ENCODE measurements around the gene PCDH9. TPM values are rescaled to one million over a fixed set of nuclear protein-coding genes. Genes with fewer than 3 reads are reported as not detected.

PCDH9 gene
- total RNA-seq, 1 donor from 2014 or later = 0.21 TPM

- no peak for DNase-seq (ENCODE audit: low spot score)
- no peak overlapping the region for H3K27ac Mint-ChIP-seq
- H3K36me3 Mint-ChIP-seq (ENCODE audit: low read depth) = no peaks in the 10 kb centered on the region
- H3K27me3 Mint-ChIP-seq (ENCODE audit: insufficient read depth) = no peaks in the 10 kb centered on the region
- no peak overlapping the region for H3K4me3 Mint-ChIP-seq
- no peaks in the 10 kb centered on the region for H3K9me3 Mint-ChIP-seq
- H3K4me1 Mint-ChIP-seq (ENCODE audit: low read depth) = no peaks in the 10 kb centered on the region
- intact Hi-C loops (cut with micrococcal nuclease) = no loop called here
These were observed 760.4 kb downstream of the PCDH9 start for GRCh38 chr13:66469745-66470144.

- no peaks in the 10 kb centered on the region for H3K27me3 Mint-ChIP-seq (ENCODE audit: insufficient read depth)
- DNase-seq (ENCODE audit: low spot score) = no peak
- intact Hi-C loops (cut with micrococcal nuclease) = no loop called here
- no peaks in the 10 kb centered on the region for H3K4me1 Mint-ChIP-seq (ENCODE audit: low read depth)
- H3K27ac Mint-ChIP-seq = no peak overlapping the region
- H3K36me3 Mint-ChIP-seq (ENCODE audit: low read depth) = no peaks in the 10 kb centered on the region
- H3K9me3 Mint-ChIP-seq = no peaks in the 10 kb centered on the region
- H3K4me3 Mint-ChIP-seq = no peak overlapping the region
These were observed 761.5 kb downstream of the PCDH9 start for GRCh38 chr13:66468656-66469055.

- no peak overlapping the region for H3K27ac Mint-ChIP-seq
- H3K27me3 Mint-ChIP-seq (ENCODE audit: insufficient read depth) = no peaks in the 10 kb centered on the region
- no peak for DNase-seq (ENCODE audit: low spot score)
- no peak overlapping the region for H3K4me3 Mint-ChIP-seq
- intact Hi-C loops (cut with micrococcal nuclease) = no loop called here
- H3K9me3 Mint-ChIP-seq = no peaks in the 10 kb centered on the region
- H3K4me1 Mint-ChIP-seq (ENCODE audit: low read depth) = no peaks in the 10 kb centered on the region
- H3K36me3 Mint-ChIP-seq (ENCODE audit: low read depth) = no peaks in the 10 kb centered on the region
These were observed 767.9 kb downstream of the PCDH9 start for GRCh38 chr13:66462187-66462586.

DNA sequence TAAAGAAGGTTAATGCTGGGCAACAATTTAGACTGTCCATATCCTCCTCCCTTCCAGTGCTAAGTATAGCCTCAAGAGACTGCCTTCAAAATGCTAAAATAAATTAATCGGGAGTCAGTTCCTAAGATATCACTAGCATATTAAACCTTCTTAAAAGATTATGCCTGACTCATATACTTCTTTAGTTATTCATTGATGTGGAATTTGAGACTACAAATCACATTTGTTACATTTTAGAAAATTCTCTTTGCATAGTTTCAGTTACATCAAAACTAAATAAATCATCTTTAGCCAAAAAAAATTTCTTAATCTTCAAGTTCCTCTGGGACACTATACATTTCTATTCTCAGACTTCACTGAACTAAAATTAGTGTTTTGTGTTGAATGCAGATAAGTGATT, 769.1 kb downstream of the PCDH9 start:
- intact Hi-C loops (cut with micrococcal nuclease) = no loop called here

DNA sequence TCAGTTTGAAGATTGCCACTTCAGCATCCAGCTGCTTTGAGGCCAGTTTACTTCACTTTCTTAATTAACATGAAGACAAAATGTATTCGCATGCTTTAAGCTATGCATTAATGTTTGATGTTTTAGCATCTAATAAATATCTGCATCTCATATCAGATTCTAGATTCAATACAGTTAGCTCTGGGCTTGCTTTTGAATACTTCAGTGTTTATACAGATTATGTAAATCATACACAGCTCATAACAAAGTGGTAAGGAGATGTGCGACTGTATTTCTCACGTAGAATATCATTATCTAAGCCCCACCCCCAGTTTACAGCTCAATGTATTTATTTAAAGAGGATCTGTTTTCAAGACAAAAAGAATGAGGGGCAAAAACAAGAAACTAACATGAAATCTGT, 770.5 kb downstream of the PCDH9 start:
- DNase-seq (ENCODE audit: low spot score) = no peak
- Mint-ChIP-seq H3K9me3 (no peaks in the 10 kb centered on the region), H3K27ac (no peak overlapping the region), H3K36me3 (ENCODE audit: low read depth) (no peaks in the 10 kb centered on the region), H3K4me1 (ENCODE audit: low read depth) (no peaks in the 10 kb centered on the region), H3K4me3 (no peak overlapping the region), H3K27me3 (ENCODE audit: insufficient read depth) (no peaks in the 10 kb centered on the region)
- intact Hi-C loops (cut with micrococcal nuclease) = no loop called here

More for the DNA sequence above, 769.1 kb downstream of the PCDH9 start:
- Mint-ChIP-seq H3K4me1 (ENCODE audit: low read depth) (no peaks in the 10 kb centered on the region), H3K36me3 (ENCODE audit: low read depth) (no peaks in the 10 kb centered on the region), H3K4me3 (no peak overlapping the region), H3K27ac (no peak overlapping the region), H3K9me3 (no peaks in the 10 kb centered on the region), H3K27me3 (ENCODE audit: insufficient read depth) (no peaks in the 10 kb centered on the region)
- no peak for DNase-seq (ENCODE audit: low spot score)

DNA sequence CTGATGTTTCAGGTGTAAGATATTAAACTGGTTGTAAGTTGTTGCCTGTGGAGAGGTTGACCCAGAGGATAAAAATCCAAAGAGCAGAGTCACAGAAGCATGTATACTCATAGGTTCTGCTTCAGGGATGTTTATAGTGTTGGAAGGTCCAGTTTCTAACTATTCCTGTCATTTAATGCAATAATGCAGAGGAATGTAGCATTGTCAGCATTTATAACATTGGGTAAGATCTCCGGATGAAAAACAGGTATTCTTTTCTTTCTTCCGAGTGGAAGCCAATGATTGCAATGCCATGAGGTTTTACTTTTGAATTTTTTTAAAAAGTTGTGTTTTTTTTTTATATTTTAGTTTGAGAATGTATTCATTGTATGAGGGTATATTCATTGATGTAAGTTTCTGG, 771.0 kb downstream of the PCDH9 start:
- H3K27ac Mint-ChIP-seq = no peak overlapping the region
- no peak for DNase-seq (ENCODE audit: low spot score)
- H3K4me1 Mint-ChIP-seq (ENCODE audit: low read depth) = no peaks in the 10 kb centered on the region
- H3K4me3 Mint-ChIP-seq = no peak overlapping the region
- H3K27me3 Mint-ChIP-seq (ENCODE audit: insufficient read depth) = no peaks in the 10 kb centered on the region
- intact Hi-C loops (cut with micrococcal nuclease) = no loop called here
- H3K9me3 Mint-ChIP-seq = no peaks in the 10 kb centered on the region
- no peaks in the 10 kb centered on the region for H3K36me3 Mint-ChIP-seq (ENCODE audit: low read depth)

DNA sequence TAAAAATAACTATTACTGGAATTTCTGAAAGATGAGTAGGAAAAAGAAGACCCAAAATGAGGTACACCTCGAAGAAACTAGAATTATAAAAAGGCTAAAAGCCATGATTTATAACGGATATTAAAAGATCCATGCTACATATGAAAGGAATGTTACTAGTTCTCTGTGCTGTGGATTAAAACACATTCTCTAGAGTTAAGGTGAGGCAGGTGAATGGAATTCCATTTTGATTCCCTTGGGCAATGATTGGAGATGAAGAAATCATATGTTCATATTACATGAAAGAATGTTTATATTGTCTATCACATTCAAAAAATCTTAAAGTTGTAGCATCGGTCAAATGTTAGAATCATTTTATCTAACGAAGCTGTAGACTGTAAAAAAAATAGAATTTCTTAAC, 783.7 kb downstream of the PCDH9 start:
- DNase-seq (ENCODE audit: low spot score) = no peak
- Mint-ChIP-seq H3K4me3 (no peak overlapping the region), H3K27me3 (ENCODE audit: insufficient read depth) (no peaks in the 10 kb centered on the region), H3K9me3 (peaks cover 3% of the 10 kb centered on the region), H3K36me3 (ENCODE audit: low read depth) (no peaks in the 10 kb centered on the region), H3K27ac (no peak overlapping the region), H3K4me1 (ENCODE audit: low read depth) (no peaks in the 10 kb centered on the region)
- intact Hi-C loops (cut with micrococcal nuclease) = no loop called here

DNA sequence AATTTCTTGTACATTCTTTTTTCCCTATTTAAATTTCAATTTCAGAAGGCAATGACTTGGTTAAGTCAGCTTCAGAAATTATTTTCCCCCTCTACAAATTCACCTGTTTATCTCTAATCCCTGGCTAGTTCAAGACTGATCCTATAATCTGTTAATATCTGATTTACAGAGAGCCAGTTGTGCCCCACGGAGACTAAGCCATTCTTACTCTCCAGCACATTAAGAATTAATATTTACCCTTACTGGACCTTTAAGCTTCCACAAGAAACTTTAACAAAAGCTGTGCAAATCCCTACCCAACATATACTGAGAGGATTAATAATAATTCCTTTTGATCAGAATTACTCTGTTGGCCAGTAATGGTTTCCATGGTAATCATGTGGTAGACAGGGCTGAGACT, 786.2 kb downstream of the PCDH9 start:
- intact Hi-C loops (cut with micrococcal nuclease) = no loop called here
- no peak overlapping the region for H3K4me3 Mint-ChIP-seq
- H3K27ac Mint-ChIP-seq = no peak overlapping the region
- H3K27me3 Mint-ChIP-seq (ENCODE audit: insufficient read depth) = no peaks in the 10 kb centered on the region
- no peaks in the 10 kb centered on the region for H3K36me3 Mint-ChIP-seq (ENCODE audit: low read depth)
- no peaks in the 10 kb centered on the region for H3K4me1 Mint-ChIP-seq (ENCODE audit: low read depth)
- no peak for DNase-seq (ENCODE audit: low spot score)
- H3K9me3 Mint-ChIP-seq = no peaks in the 10 kb centered on the region

DNA sequence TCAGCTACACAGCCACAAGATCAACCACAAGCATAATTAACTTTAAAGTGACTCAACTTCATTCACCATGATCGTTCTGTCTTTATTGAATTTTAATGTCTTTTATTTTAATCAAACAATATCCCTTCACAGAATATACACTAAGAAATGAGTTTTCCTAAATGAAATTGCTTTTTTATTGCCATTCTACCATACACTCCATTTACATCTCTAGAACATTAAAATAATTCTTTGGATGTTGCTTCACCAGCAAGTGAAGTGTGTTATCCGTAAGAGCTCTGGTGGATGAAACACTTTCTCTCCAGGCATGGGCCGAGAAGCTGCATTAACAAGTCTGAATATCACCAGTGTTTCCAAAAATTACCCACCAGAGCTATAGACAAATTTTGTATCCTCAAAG, 789.2 kb downstream of the PCDH9 start:
- no peaks in the 10 kb centered on the region for H3K36me3 Mint-ChIP-seq (ENCODE audit: low read depth)
- no peak overlapping the region for H3K27ac Mint-ChIP-seq
- no peaks in the 10 kb centered on the region for H3K27me3 Mint-ChIP-seq (ENCODE audit: insufficient read depth)
- intact Hi-C loops (cut with micrococcal nuclease) = no loop called here
- no peak overlapping the region for H3K4me3 Mint-ChIP-seq
- no peaks in the 10 kb centered on the region for H3K9me3 Mint-ChIP-seq
- H3K4me1 Mint-ChIP-seq (ENCODE audit: low read depth) = no peaks in the 10 kb centered on the region
- DNase-seq (ENCODE audit: low spot score) = no peak

DNA sequence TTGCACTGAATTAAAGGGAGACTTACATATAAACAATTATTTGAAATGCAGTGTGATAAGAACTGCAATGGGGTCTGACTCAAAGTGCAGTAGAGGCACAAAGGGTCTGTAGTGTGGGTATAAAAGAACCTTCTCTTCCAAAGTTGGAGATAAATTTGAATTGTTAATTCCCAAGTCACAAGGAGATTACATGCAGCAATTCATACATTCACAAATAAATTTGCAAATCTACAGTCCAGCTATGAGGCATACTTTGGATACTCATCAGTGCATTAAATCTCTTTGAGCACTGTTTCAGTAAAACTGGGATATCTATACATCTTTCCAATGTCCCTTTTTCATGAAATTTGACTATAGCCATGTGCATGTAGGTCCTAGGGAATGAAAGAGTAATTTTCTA, 799.4 kb downstream of the PCDH9 start:
- no peak for DNase-seq (ENCODE audit: low spot score)
- H3K27ac Mint-ChIP-seq = no peak overlapping the region
- no peaks in the 10 kb centered on the region for H3K27me3 Mint-ChIP-seq (ENCODE audit: insufficient read depth)
- H3K4me1 Mint-ChIP-seq (ENCODE audit: low read depth) = no peaks in the 10 kb centered on the region
- H3K36me3 Mint-ChIP-seq (ENCODE audit: low read depth) = no peaks in the 10 kb centered on the region
- no peak overlapping the region for H3K4me3 Mint-ChIP-seq
- H3K9me3 Mint-ChIP-seq = no peaks in the 10 kb centered on the region
- intact Hi-C loops (cut with micrococcal nuclease) = no loop called here

DNA sequence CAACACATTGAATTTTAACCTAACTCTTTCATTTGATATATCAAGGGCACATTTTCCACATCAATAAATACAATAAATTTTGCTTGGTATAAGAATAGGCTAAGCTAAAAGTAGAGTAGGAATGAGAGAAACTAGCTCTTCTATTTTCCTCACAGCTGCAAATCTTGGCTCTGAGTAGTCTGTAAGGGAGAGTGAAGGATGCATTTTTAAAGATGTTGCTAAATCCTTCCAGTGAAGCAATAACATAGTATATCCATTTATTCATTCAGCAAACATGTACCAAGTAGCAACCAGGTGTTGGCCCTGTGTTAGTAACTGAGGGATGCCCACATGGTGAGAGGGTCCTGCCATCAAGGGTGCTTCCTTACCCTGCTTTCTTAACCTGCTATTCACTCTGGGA, 799.9 kb downstream of the PCDH9 start:
- no peaks in the 10 kb centered on the region for H3K36me3 Mint-ChIP-seq (ENCODE audit: low read depth)
- DNase-seq (ENCODE audit: low spot score) = no peak
- H3K27ac Mint-ChIP-seq = no peak overlapping the region
- H3K4me3 Mint-ChIP-seq = no peak overlapping the region
- no peaks in the 10 kb centered on the region for H3K27me3 Mint-ChIP-seq (ENCODE audit: insufficient read depth)
- intact Hi-C loops (cut with micrococcal nuclease) = no loop called here
- no peaks in the 10 kb centered on the region for H3K9me3 Mint-ChIP-seq
- H3K4me1 Mint-ChIP-seq (ENCODE audit: low read depth) = no peaks in the 10 kb centered on the region

GRCh38 chr13:66429156-66429555, 801.0 kb downstream of the PCDH9 start:
- intact Hi-C loops (cut with micrococcal nuclease) = no loop called here
- Mint-ChIP-seq H3K9me3 (no peaks in the 10 kb centered on the region), H3K27ac (no peak overlapping the region)

GRCh38 chr13:66427458-66427861, 802.7 kb downstream of the PCDH9 start:
- no peaks in the 10 kb centered on the region for H3K27me3 Mint-ChIP-seq (ENCODE audit: insufficient read depth)
- no peaks in the 10 kb centered on the region for H3K4me1 Mint-ChIP-seq (ENCODE audit: low read depth)
- intact Hi-C loops (cut with micrococcal nuclease) = no loop called here
- no peaks in the 10 kb centered on the region for H3K36me3 Mint-ChIP-seq (ENCODE audit: low read depth)
- no peaks in the 10 kb centered on the region for H3K9me3 Mint-ChIP-seq
- no peak overlapping the region for H3K27ac Mint-ChIP-seq
- DNase-seq (ENCODE audit: low spot score) = no peak
- no peak overlapping the region for H3K4me3 Mint-ChIP-seq

More at GRCh38 chr13:66429156-66429555, 801.0 kb downstream of the PCDH9 start:
- DNase-seq (ENCODE audit: low spot score) = no peak
- no peaks in the 10 kb centered on the region for H3K4me1 Mint-ChIP-seq (ENCODE audit: low read depth)
- H3K27me3 Mint-ChIP-seq (ENCODE audit: insufficient read depth) = no peaks in the 10 kb centered on the region
- H3K4me3 Mint-ChIP-seq = no peak overlapping the region
- no peaks in the 10 kb centered on the region for H3K36me3 Mint-ChIP-seq (ENCODE audit: low read depth)

DNA sequence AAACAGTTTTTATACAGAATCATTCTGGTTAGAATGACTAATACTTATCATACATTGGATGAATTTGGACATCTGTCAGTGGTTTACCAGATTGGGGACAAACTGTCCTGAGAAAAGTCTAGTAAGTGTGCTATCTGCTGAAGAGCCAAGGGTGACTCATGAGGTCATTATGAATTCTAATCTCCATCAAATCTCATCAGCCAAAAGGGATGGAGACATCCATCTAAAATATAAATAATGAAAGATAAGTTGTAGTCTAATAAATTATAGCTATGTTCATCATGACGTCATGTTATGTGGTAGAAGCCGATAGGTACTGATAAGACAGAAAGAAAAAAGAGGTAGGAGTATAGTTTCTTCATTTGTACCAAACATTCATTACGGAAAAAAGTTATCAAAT, 804.4 kb downstream of the PCDH9 start:
- intact Hi-C loops (cut with micrococcal nuclease) = no loop called here
- DNase-seq (ENCODE audit: low spot score) = no peak
- H3K27me3 Mint-ChIP-seq (ENCODE audit: insufficient read depth) = no peaks in the 10 kb centered on the region
- H3K27ac Mint-ChIP-seq = no peak overlapping the region
- peaks cover 4% of the 10 kb centered on the region for H3K9me3 Mint-ChIP-seq
- H3K4me3 Mint-ChIP-seq = no peak overlapping the region
- no peaks in the 10 kb centered on the region for H3K36me3 Mint-ChIP-seq (ENCODE audit: low read depth)
- no peaks in the 10 kb centered on the region for H3K4me1 Mint-ChIP-seq (ENCODE audit: low read depth)

Data from activated T-helper 1 cell treated with anti-CD3 and anti-CD28 coated beads, Interleukin-12 subunit alpha, Interleukin-12 subunit beta, Interleukin-2, Interleukin-4 antibody, amounts not matched to agents 30 ng/mL and 10 ng/mL and 1 ng/mL, durations not matched to agents 14 hours and 24 hours and 36 hours (primary cell).